K562 (cell line): ENCODE measurements around the gene SBK3. TPM values are rescaled to one million over a fixed set of nuclear protein-coding genes. Genes with fewer than 3 reads are reported as not detected.

Experiments
- BACH1 ChIP-seq: fragments of 200-800 bp; sonication (Bioruptor generic); IDR thresholded peaks from 2 replicates; pipeline ENCODE4 v1.6.1; 2016; ENCODE audit warnings: missing genetic modification characterization, missing compliant biosample characterization
- CREB5 ChIP-seq: fragments of 250-450 bp; sonication (Bioruptor Pico); IDR thresholded peaks from 2 replicates; pipeline ENCODE4 v1.5.0; 2020; ENCODE audit warnings: mild to moderate bottlenecking
- DACH1 ChIP-seq: fragments of 450-650 bp; IDR thresholded peaks from 2 replicates; pipeline ENCODE4 v1.6.1; 2018; ENCODE audit not compliant: partially characterized antibody
- ELF4 ChIP-seq: fragments of 450-650 bp; formaldehyde crosslinking; IDR thresholded peaks from 2 replicates; pipeline ENCODE4 v1.4.0; 2022; ENCODE audit warnings: missing genetic modification characterization
- ETV5 ChIP-seq: sonication (generic); formaldehyde crosslinking; IDR thresholded peaks from 2 replicates; pipeline ENCODE4 v1.4.0; 2020; ENCODE audit warnings: low read depth, mild to moderate bottlenecking, missing genetic modification reagents
- GABPA ChIP-seq: fragments of 200-800 bp; sonication (Bioruptor generic); conservative IDR thresholded peaks from 2 replicates; pipeline ENCODE4 v1.6.1; 2016; ENCODE audit warnings: low read depth, missing genetic modification characterization, missing compliant biosample characterization
- GTF2F1 ChIP-seq: IDR thresholded peaks from 2 replicates; pipeline ENCODE4 v1.6.1; 2011; ENCODE audit warnings: low read depth, low read length, improper control_type of control experiment
- MECOM ChIP-seq: fragments of 250-450 bp; sonication (Bioruptor Pico); IDR thresholded peaks from 2 replicates; pipeline ENCODE4 v1.8.0; 2022; ENCODE audit warnings: inconsistent platforms
- ZBTB1 ChIP-seq: sonication (generic); formaldehyde crosslinking; IDR thresholded peaks from 2 replicates; pipeline ENCODE4 v1.8.1; 2023; ENCODE audit warnings: missing genetic modification reagents, low read depth, mild to moderate bottlenecking, borderline replicate concordance
- ZNF217 ChIP-seq: sonication (generic); formaldehyde crosslinking; IDR thresholded peaks from 2 replicates; pipeline ENCODE4 v1.8.0; 2022; ENCODE audit warnings: mild to moderate bottlenecking, missing genetic modification reagents
- ZNF224 ChIP-seq: sonication (generic); formaldehyde crosslinking; IDR thresholded peaks from 2 replicates; pipeline ENCODE4 v1.8.0; 2022; ENCODE audit warnings: mild to moderate bottlenecking, missing genetic modification reagents
- ZNF232 ChIP-seq: sonication (generic); formaldehyde crosslinking; IDR thresholded peaks from 2 replicates; pipeline ENCODE4 v1.8.0; 2022; ENCODE audit warnings: mild to moderate bottlenecking, missing genetic modification reagents
- ZNF398 ChIP-seq: fragments of 250-450 bp; sonication (Bioruptor Pico); IDR thresholded peaks from 2 replicates; pipeline ENCODE4 v1.8.0; 2021; ENCODE audit warnings: moderate library complexity, mild to moderate bottlenecking, inconsistent platforms
- polyA plus RNA-seq, 8 experiments: library from polyadenylated mRNA; depleted of rRNA in 4 of 8; stranded (reverse) in 5 of 8; unstranded in 3 of 8; fragments of >200 nt; fragmentation: Nextera tagmentation in 2 of 8; fragmentation: Illumina TruSeq in 1 of 8; extraction: Ambion mirVana in 2 of 8; extraction: Trizol in 1 of 8; gene quantifications; 2 replicates each; pipeline versions ENCODE4 v1.2.1 to v1.2.3, GENCODE V29; 2011 to 2014; ENCODE audit warnings: inconsistent platforms in 1 of 8, missing spikeins in 1 of 8
- total RNA-seq, 7 experiments: library from RNA; depleted of rRNA in 6 of 7; stranded (reverse); fragments of >200 nt in 6 of 7; fragmentation: Illumina TruSeq in 2 of 7; extraction: Trizol in 2 of 7; gene quantifications; 2 replicates each; pipeline versions ENCODE4 v1.2.1 to v1.2.3, GENCODE V29; 2011 to 2021; ENCODE audit warnings: low replicate concordance in 1 of 7
- TF ChIP-seq, protein P1 (sequence below): fragments of 450-650 bp; IDR thresholded peaks from 2 replicates; pipeline ENCODE4 v1.6.1; 2016; ENCODE audit warnings: antibody characterized with exemption

Gene SBK3
- total and polyA plus RNA-seq, 9 of the 15 experiments (the other 6 are each of a cell fraction or from before 2014, with no cell fraction given) = 0.11 to 0.43 (median 0.13) TPM; not detected in 6

DNA sequence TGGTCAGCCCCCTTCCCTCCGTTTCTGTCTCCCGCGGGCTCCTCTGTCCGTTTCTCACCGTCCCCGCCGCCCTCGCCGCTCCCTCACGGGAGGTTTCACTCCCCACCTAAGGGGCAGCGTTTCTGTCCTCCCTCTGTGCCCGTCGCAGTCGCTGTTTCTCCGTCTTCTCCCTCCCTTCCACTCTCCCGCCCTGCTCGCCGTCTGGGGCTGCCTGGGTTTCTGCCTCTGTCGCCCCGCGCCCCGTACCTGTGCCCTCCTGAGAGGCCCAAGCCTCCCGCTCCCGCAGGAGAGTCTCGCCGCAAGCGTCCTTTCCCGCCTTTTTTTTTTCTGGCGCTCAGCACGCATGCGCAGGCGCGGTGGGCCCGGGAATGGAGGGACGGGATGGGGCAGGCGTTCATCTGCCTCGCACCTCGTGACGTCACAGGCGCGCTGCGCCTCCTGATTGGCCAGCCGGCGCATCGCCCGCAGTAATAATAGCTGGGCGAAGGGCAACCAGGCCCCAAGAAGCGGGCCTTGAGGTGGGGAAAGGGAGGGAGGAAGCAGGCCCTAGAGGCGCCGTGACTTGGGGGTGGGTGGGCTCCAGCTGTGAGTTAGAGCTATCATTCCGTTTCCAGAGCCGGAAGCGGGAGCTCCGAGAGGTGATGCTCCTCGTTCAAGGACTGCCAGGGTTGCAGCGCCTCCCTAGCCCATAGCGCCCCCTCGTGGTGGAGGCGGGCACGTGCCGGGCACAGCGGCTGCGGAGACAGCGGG lies 41.7 kb downstream of the SBK3 start (continued):
- TF ChIP-seq, protein P1, sequence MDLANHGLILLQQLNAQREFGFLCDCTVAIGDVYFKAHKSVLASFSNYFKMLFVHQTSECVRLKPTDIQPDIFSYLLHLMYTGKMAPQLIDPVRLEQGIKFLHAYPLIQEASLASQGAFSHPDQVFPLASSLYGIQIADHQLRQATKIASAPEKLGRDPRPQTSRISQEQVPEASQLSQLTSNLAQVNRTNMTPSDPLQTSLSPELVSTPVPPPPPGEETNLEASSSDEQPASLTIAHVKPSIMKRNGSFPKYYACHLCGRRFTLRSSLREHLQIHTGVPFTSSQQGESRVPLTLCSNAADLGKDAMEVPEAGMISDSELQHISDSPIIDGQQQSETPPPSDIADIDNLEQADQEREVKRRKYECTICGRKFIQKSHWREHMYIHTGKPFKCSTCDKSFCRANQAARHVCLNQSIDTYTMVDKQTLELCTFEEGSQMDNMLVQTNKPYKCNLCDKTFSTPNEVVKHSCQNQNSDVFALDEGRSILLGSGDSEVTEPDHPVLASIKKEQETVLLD = peak; percentile 95
- peak; percentile 15 for TF ChIP-seq DACH1
- no peak for TF ChIP-seq CREB5
- TF ChIP-seq GTF2F1 = peak; percentile 93; the same call in 1 of the 2 replicates
- peak; percentile 98 for TF ChIP-seq ZNF217 (CRISPR knock-in tag)
- TF ChIP-seq ETV5 (CRISPR knock-in tag) = peak; percentile 79
- peak; percentile 97 for TF ChIP-seq ZBTB1 (CRISPR knock-in tag)
- TF ChIP-seq ZNF232 = peak; percentile 99
- TF ChIP-seq ZNF224 (CRISPR knock-in tag) = peak; percentile 99
- no peak for TF ChIP-seq ZNF398 (CRISPR knock-in tag)
- peak; percentile 48 for TF ChIP-seq GABPA (tag)
- TF ChIP-seq MECOM (CRISPR knock-in tag) = no peak; the same call in 1 of the 2 replicates
- 0 out of 2 replicates have a peak, but pooled peaks have one; percentile 62 for TF ChIP-seq ELF4 (CRISPR knock-in tag)
- TF ChIP-seq BACH1 (tag) = no peak
